ENCODE results near the gene HDAC11.

- TF ChIP-seq CTCF (IDR thresholded peaks at IDR 0.05 in 8 of 11, conservative IDR thresholded peaks at IDR 0.05 in 3 of 11) (no peak), POLR2AphosphoS5 (IDR thresholded peaks at IDR 0.05) (no peak)
Observed at GRCh38 chr3:13512451-13512850, 32.3 kb downstream of the HDAC11 start.
